ENCODE measurements around the gene ELMO1.

DNA sequence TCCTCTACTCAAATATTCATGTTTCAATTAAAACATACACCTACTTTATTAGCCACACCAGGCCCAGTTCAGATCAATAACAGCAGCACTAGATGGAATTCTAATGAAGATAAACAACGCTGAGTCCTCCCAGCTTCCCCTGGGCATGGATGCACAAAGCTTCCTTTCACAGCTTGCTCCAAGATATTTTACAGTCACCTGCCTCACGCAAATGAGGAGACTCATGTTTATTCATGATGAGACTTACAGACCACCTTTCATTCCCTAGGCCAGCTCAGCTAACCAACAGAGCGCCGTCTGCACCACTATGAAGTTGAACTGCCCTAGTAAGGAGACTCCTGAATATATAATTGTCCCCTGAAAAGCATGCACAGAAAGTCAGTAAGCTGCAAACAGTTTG, 441.4 kb downstream of the ELMO1 start:
- TF ChIP-seq CTCF (IDR thresholded peaks at IDR 0.05) (no peak), POLR2A (IDR thresholded peaks at IDR 0.05) (no peak), POLR2AphosphoS5 (IDR thresholded peaks at IDR 0.05) (no peak)
